H4 (cell line): ENCODE measurements around the gene CLP1. TPM values are rescaled to one million over a fixed set of nuclear protein-coding genes. Genes with fewer than 3 reads are reported as not detected.
A peak's percentile ranks its signal among the peaks of the same experiment; 100 is the strongest.
"Not testable (repeated sequence)": the region's sequence is repeated elsewhere in the genome, so short reads cannot be mapped to it uniquely, and the experiment has no call there.

Experiments used
- DNase-seq: peaks from one replicate; pipeline ENCODE4 v3.0.0-alpha.2; 2015; ENCODE audit warnings: low spot score
- total RNA-seq: library from RNA; depleted of rRNA; stranded (reverse); fragments of >200 nt; shearing (Covaris generic); gene quantifications from 2 replicates; pipeline ENCODE4 v1.2.3, GENCODE V29; 2014

Gene CLP1
- total RNA-seq, 1 experiment from 2014 or later = 27.5 TPM

- DNase-seq = peak; percentile 51
Measured at GRCh38 chr11:57641011-57641807, 16.4 kb upstream of the CLP1 start.

GRCh38 chr11:57643802-57644201 is 13.8 kb upstream of the CLP1 start:
- no peak for DNase-seq

GRCh38 chr11:57644748-57645688 is 12.5 kb upstream of the CLP1 start:
- peak; percentile 54 for DNase-seq

GRCh38 chr11:57645689-57646085 is 11.9 kb upstream of the CLP1 start:
- no peak for DNase-seq

GRCh38 chr11:57646194-57646798 is 11.3 kb upstream of the CLP1 start:
- no peak for DNase-seq

- no peak for DNase-seq
Measured at GRCh38 chr11:57646799-57647303, 10.7 kb upstream of the CLP1 start.

- no peak for DNase-seq
Measured at GRCh38 chr11:57647372-57647771, 10.2 kb upstream of the CLP1 start.

GRCh38 chr11:57647960-57648800 is 9.4 kb upstream of the CLP1 start:
- no peak for DNase-seq

- no peak for DNase-seq
Measured at GRCh38 chr11:57648801-57649735, 8.5 kb upstream of the CLP1 start.

GRCh38 chr11:57649826-57650738 is 7.5 kb upstream of the CLP1 start, which contains the start of gene YPEL4:
YPEL4 (minus strand) TSS chr11:57649912; CDS start chr11:57647107, 2,805 bp downstream.
- DNase-seq = peak; percentile 72

- DNase-seq = no peak
Measured at GRCh38 chr11:57650739-57651090, 6.8 kb upstream of the CLP1 start.

GRCh38 chr11:57651408-57651807 is 6.2 kb upstream of the CLP1 start:
- no peak for DNase-seq

GRCh38 chr11:57652230-57652629 is 5.3 kb upstream of the CLP1 start:
- DNase-seq = not testable (repeated sequence)

GRCh38 chr11:57652662-57653061 is 4.9 kb upstream of the CLP1 start:
- DNase-seq = no peak

GRCh38 chr11:57653163-57653562 is 4.4 kb upstream of the CLP1 start:
- no peak for DNase-seq

- no peak for DNase-seq
Measured at GRCh38 chr11:57656885-57657193, 723 bp upstream of the CLP1 start.

- DNase-seq = no peak
Measured at GRCh38 chr11:57658023-57658361, 430 bp downstream of the CLP1 start.

GRCh38 chr11:57659669-57660068 is 2.1 kb downstream of the CLP1 start:
- DNase-seq = no peak

- no peak for DNase-seq
Measured at GRCh38 chr11:57662893-57663292, 5.3 kb downstream of the CLP1 start.
